ENCODE data around the gene KCTD5. TPM values are rescaled to one million over a fixed set of nuclear protein-coding genes. Genes with fewer than 3 reads are reported as not detected.

The KCTD5 gene
- total and polyA plus RNA-seq, 10 of the 15 experiments (the other 5 are each of a cell fraction or from before 2014, with no cell fraction given), result 0.58 to 56.4 (median 37.3) TPM

DNA sequence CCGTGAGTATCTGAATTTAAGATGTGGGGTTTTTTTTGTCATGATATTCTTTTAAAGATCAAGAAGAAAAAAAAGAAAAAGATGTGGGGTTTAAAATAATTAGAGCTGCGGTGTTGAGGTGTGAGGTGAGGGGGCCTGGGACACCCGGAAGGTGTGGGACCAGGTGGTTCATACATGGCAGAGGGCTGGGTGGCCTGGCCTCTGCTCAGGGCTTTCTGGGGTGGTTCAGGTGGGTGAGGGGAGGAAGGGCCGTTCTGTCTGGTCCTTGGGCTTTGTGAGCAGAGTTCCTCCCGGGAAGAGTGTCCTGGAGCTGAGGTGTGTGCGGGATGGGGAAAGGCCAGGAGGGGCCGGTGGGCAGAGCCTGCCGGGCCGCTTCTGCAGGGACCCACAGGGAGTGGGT is 32.7 kb downstream of the KCTD5 start:
- ChIA-PET RAD21 (ENCODE audit: unreplicated experiment) (no interaction called here), CTCF (no interaction called here), SMC1A (ENCODE audit: uncharacterized antibody, unreplicated experiment) (no interaction called here), POLR2A (no interaction called here)
- Histone ChIP-seq H3K4me3 (no peak overlapping the region), H2AFZ (ENCODE audit: control insufficient read depth, low read depth, low read length) (no peak overlapping the region), H3K79me2 (ENCODE audit: control insufficient read depth, insufficient read depth, low read length) (no peaks in the 10 kb centered on the region), H3K4me2 (ENCODE audit: control insufficient read depth, insufficient read depth) (no peak overlapping the region), H3K27me3 (replicated peaks in 1 of 2; ENCODE audit: control insufficient read depth in 2 of 2, insufficient read depth in 2 of 2, low read length in 1 of 2) (no peaks in the 10 kb centered on the region), H4K20me1 (ENCODE audit: control insufficient read depth, insufficient read depth) (no peaks in the 10 kb centered on the region), H3K4me1 (ENCODE audit: control insufficient read depth, insufficient read depth, low read length) (no peaks in the 10 kb centered on the region), H3K36me3 (ENCODE audit: control insufficient read depth in 2 of 2, insufficient read depth in 2 of 2, low read length in 1 of 2) (peaks cover 0 to under 1% of the 10 kb centered on the region in 2 experiments; a peak in 2 of 4 replicates), H3K27ac (ENCODE audit: control insufficient read depth, insufficient read depth) (no peak overlapping the region), H3K9ac (ENCODE audit: control insufficient read depth, insufficient read depth, low read length) (no peak overlapping the region), H3K9me3 (replicated peaks; ENCODE audit: control insufficient read depth, insufficient read depth, low read length) (no peaks in the 10 kb centered on the region)
- 12% methylated on average over 8 of the region's 9 CpGs for WGBS (ENCODE audit: insufficient coverage, insufficient replicate concordance, low lambda C conversion rate, missing lambda C conversion rate)
- TF ChIP-seq TBL1XR1 (IDR thresholded peaks at IDR 0.05; ENCODE audit: low read depth, low read length), result no peak
- TF ChIP-seq YBX1 (IDR thresholded peaks at IDR 0.05), result no peak
- TF ChIP-seq NFYB (IDR thresholded peaks at IDR 0.05; ENCODE audit: insufficient read depth, low read depth, low read length), result no peak
- TF ChIP-seq ZNF384 (IDR thresholded peaks at IDR 0.05; ENCODE audit: borderline replicate concordance, low read depth, low read length), result no peak
- TF ChIP-seq, protein P1, sequence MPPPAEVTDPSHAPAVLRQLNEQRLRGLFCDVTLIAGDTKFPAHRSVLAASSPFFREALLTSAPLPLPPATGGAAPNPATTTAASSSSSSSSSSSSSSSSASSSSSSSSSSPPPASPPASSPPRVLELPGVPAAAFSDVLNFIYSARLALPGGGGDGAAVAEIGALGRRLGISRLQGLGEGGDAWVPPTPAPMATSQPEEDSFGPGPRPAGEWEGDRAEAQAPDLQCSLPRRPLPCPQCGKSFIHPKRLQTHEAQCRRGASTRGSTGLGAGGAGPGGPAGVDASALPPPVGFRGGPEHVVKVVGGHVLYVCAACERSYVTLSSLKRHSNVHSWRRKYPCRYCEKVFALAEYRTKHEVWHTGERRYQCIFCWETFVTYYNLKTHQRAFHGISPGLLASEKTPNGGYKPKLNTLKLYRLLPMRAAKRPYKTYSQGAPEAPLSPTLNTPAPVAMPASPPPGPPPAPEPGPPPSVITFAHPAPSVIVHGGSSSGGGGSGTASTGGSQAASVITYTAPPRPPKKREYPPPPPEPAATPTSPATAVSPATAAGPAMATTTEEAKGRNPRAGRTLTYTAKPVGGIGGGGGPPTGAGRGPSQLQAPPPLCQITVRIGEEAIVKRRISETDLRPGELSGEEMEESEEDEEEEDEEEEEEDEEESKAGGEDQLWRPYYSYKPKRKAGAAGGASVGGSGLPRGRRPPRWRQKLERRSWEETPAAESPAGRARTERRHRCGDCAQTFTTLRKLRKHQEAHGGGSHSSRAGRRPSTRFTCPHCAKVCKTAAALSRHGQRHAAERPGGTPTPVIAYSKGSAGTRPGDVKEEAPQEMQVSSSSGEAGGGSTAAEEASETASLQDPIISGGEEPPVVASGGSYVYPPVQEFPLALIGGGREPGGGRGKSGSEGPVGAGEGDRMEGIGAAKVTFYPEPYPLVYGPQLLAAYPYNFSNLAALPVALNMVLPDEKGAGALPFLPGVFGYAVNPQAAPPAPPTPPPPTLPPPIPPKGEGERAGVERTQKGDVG (CRISPR knock-in tag; IDR thresholded peaks at IDR 0.05), result no peak
- TF ChIP-seq SMAD5 (IDR thresholded peaks at IDR 0.05; ENCODE audit: low read depth), result no peak
- no peak for TF ChIP-seq HCFC1 (IDR thresholded peaks at IDR 0.05; ENCODE audit: low read length)
- TF ChIP-seq, protein P2, sequence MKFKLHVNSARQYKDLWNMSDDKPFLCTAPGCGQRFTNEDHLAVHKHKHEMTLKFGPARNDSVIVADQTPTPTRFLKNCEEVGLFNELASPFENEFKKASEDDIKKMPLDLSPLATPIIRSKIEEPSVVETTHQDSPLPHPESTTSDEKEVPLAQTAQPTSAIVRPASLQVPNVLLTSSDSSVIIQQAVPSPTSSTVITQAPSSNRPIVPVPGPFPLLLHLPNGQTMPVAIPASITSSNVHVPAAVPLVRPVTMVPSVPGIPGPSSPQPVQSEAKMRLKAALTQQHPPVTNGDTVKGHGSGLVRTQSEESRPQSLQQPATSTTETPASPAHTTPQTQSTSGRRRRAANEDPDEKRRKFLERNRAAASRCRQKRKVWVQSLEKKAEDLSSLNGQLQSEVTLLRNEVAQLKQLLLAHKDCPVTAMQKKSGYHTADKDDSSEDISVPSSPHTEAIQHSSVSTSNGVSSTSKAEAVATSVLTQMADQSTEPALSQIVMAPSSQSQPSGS (IDR thresholded peaks at IDR 0.05; ENCODE audit: low read length), result no peak
- no peak for TF ChIP-seq ZNF207 (IDR thresholded peaks at IDR 0.05; ENCODE audit: borderline replicate concordance)
- TF ChIP-seq SREBF1 (IDR thresholded peaks at IDR 0.05; ENCODE audit: low read length), result no peak
- TF ChIP-seq, protein P3, sequence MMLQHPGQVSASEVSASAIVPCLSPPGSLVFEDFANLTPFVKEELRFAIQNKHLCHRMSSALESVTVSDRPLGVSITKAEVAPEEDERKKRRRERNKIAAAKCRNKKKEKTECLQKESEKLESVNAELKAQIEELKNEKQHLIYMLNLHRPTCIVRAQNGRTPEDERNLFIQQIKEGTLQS (IDR thresholded peaks at IDR 0.05; ENCODE audit: borderline replicate concordance, extremely low read depth, low read depth, low read length), result no peak
- no peak for TF ChIP-seq STAT1 (conservative IDR thresholded peaks at IDR 0.05)
- TF ChIP-seq BCL11A (IDR thresholded peaks at IDR 0.05; ENCODE audit: low read depth, low read length), result no peak
- TF ChIP-seq STAT3 (IDR thresholded peaks at IDR 0.05; ENCODE audit: low read depth, low read length), result no peak
- no peak for TF ChIP-seq RB1 (IDR thresholded peaks at IDR 0.05; ENCODE audit: borderline replicate concordance)
- TF ChIP-seq CHD2 (IDR thresholded peaks at IDR 0.05; ENCODE audit: borderline replicate concordance, low read depth, low read length), result no peak
- TF ChIP-seq SMC3 (IDR thresholded peaks at IDR 0.05; ENCODE audit: borderline replicate concordance, low read length), result no peak
- TF ChIP-seq, protein P4, sequence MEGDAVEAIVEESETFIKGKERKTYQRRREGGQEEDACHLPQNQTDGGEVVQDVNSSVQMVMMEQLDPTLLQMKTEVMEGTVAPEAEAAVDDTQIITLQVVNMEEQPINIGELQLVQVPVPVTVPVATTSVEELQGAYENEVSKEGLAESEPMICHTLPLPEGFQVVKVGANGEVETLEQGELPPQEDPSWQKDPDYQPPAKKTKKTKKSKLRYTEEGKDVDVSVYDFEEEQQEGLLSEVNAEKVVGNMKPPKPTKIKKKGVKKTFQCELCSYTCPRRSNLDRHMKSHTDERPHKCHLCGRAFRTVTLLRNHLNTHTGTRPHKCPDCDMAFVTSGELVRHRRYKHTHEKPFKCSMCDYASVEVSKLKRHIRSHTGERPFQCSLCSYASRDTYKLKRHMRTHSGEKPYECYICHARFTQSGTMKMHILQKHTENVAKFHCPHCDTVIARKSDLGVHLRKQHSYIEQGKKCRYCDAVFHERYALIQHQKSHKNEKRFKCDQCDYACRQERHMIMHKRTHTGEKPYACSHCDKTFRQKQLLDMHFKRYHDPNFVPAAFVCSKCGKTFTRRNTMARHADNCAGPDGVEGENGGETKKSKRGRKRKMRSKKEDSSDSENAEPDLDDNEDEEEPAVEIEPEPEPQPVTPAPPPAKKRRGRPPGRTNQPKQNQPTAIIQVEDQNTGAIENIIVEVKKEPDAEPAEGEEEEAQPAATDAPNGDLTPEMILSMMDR (IDR thresholded peaks at IDR 0.05 in 2 of 3, conservative IDR thresholded peaks at IDR 0.05 in 1 of 3; ENCODE audit: control insufficient read depth in 2 of 3, extremely low read depth in 1 of 3, insufficient read depth in 1 of 3, low read depth in 3 of 3, low read length in 3 of 3), result no peak
- no peak for TF ChIP-seq TARDBP (IDR thresholded peaks at IDR 0.05; ENCODE audit: borderline replicate concordance)
- intact Hi-C loops (cut with micrococcal nuclease; ENCODE audit: unreplicated experiment) (no loop called here), in situ Hi-C loops (cut with MboI) (no loop called here)
- DNase-seq (ENCODE audit: low read depth, low spot score) (no peak), FAIRE-seq (no peak), ATAC-seq (no peak)
- no TSS peak for BruUV-seq (replicated peaks)

Data from GM12878 (cell line).